Lung (tissue), 12 donors: ENCODE results near the gene FGF12. TPM values are rescaled to one million over a fixed set of nuclear protein-coding genes. Genes with fewer than 3 reads are reported as not detected.
"Not testable (repeated sequence)": the region's sequence is repeated elsewhere in the genome, so short reads cannot be mapped to it uniquely, and the experiment has no call there.

Experiments
- ATAC-seq: fragments of 200-7000 bp; cut with Tn5 transposase; one replicate; pipeline ENCODE4 v1.9.1; 2020; ENCODE audit warnings: moderate number of reproducible peaks; ENCODE audit not compliant: insufficient read depth, low FRiP score
- DNase-seq, 3 donors: peaks; one replicate each; pipeline ENCODE4 v3.0.0-alpha.2; 2013 to 2017
- H3K27ac ChIP-seq, 2 donors: one replicate each; pipeline ENCODE4 v1.5.1; 2013; ENCODE audit warnings: mild to moderate bottlenecking in 2 of 2, moderate library complexity in 2 of 2, control low read depth in 1 of 2, inconsistent platforms in 1 of 2, low read depth in 1 of 2, low read length in 1 of 2
- H3K27me3 ChIP-seq, 3 donors: one replicate each; pipeline ENCODE4 v1.5.1; 2013; ENCODE audit warnings: low read length in 2 of 3; ENCODE audit not compliant: control insufficient read depth in 3 of 3, insufficient read depth in 3 of 3
- H3K36me3 ChIP-seq, 4 donors: one replicate each; pipeline ENCODE4 v1.5.1; 2013; ENCODE audit warnings: low read length in 4 of 4, mild to moderate bottlenecking in 1 of 4, moderate library complexity in 1 of 4; ENCODE audit not compliant: control insufficient read depth in 4 of 4, insufficient read depth in 4 of 4
- H3K4me1 ChIP-seq, 5 donors: one replicate each; pipeline ENCODE4 v1.5.1; 2013; ENCODE audit warnings: low read length in 5 of 5, mild to moderate bottlenecking in 2 of 5, moderate library complexity in 1 of 5; ENCODE audit not compliant: control insufficient read depth in 5 of 5, insufficient read depth in 5 of 5
- H3K4me3 ChIP-seq: one replicate; pipeline ENCODE4 v1.5.1; 2013; ENCODE audit warnings: mild to moderate bottlenecking, control low read depth, moderate library complexity
- H3K9ac ChIP-seq, 2 donors: one replicate each; pipeline ENCODE4 v1.5.1; 2013; ENCODE audit warnings: low read length in 2 of 2, control low read depth in 1 of 2; ENCODE audit not compliant: insufficient read depth in 1 of 2
- H3K9me3 ChIP-seq, 4 donors: one replicate each; pipeline ENCODE4 v1.5.1; 2013; ENCODE audit warnings: low read length in 3 of 4, mild to moderate bottlenecking in 1 of 4, moderate library complexity in 1 of 4; ENCODE audit not compliant: control insufficient read depth in 4 of 4, insufficient read depth in 3 of 4
- WGBS, 2 donors: extraction: QIAGEN DNeasy Blood & Tissue Kit; methylation state at CpG; one replicate each; pipeline ENCODE4 v1.1.7; 2013; 5-methylcytosine and 5-hydroxymethylcytosine counted together
- polyA plus RNA-seq, 2 donors: library from polyadenylated mRNA; stranded (reverse); fragments of 200-250 nt; gene quantifications; one replicate each; pipeline ENCODE4 v1.2.1, GENCODE V29; 2013
- total RNA-seq, 2 donors: library from RNA; depleted of rRNA in 1 of 2; stranded (reverse); fragments of >200 nt in 1 of 2; gene quantifications; one replicate each; pipeline ENCODE4 v1.2.1, GENCODE V29; 2014 to 2021
- TF ChIP-seq, protein P1 (sequence below): IDR thresholded peaks from 2 replicates; pipeline ENCODE4 v1.5.1; 2012; ENCODE audit warnings: mild to moderate bottlenecking; ENCODE audit errors: control extremely low read depth, extremely low read depth
- donor health status: control.
- donor health status: control.
- donor health status: Bipolar disorder and iron deficiency.
- donor health status: healthy.
- donor health status: DM: yes; HTN: yes; CAD: no.

The FGF12 gene
- total and polyA plus RNA-seq, 4 donors, result 0.23 to 6.0 (median 1.7) TPM

GRCh38 chr3:192747145-192747544 is 19.8 kb upstream of the FGF12 start:
- 62 to 81% methylated on average over 1 of the region's 1 CpG for WGBS, 2 donors

DNA sequence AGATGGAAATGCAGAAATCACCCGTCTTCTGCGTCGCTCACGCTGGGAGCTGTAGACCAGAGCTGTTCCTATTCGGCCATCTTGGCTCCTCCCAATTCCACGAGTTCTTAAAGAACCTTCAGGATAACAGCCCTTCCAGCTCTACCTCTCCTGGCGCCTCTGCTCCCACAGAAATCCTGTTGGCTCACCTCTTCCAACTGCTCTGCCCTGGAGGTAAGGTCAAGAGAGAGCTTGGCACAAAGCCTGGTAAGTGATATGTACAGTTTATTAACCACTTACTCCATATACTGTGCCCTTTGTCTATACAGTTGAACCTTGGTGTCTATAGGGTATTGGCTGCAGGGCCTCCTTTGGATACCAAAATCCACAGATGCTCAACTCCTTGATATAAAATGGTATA is 17.8 kb upstream of the FGF12 start:
- no peaks in the 10 kb centered on the region for H3K27me3 ChIP-seq
- 88 to 94% methylated on average over 4 to 7 of the region's 7 CpGs for WGBS, 2 donors
- no peaks in the 10 kb centered on the region for H3K9me3 ChIP-seq
- H3K27ac ChIP-seq, result no peak overlapping the region
- H3K9ac ChIP-seq, result no peak overlapping the region
- H3K36me3 ChIP-seq, result no peaks in the 10 kb centered on the region
- DNase-seq (no peak), ATAC-seq (no peak)
- H3K4me1 ChIP-seq, result no peaks in the 10 kb centered on the region
- TF ChIP-seq, protein P1, sequence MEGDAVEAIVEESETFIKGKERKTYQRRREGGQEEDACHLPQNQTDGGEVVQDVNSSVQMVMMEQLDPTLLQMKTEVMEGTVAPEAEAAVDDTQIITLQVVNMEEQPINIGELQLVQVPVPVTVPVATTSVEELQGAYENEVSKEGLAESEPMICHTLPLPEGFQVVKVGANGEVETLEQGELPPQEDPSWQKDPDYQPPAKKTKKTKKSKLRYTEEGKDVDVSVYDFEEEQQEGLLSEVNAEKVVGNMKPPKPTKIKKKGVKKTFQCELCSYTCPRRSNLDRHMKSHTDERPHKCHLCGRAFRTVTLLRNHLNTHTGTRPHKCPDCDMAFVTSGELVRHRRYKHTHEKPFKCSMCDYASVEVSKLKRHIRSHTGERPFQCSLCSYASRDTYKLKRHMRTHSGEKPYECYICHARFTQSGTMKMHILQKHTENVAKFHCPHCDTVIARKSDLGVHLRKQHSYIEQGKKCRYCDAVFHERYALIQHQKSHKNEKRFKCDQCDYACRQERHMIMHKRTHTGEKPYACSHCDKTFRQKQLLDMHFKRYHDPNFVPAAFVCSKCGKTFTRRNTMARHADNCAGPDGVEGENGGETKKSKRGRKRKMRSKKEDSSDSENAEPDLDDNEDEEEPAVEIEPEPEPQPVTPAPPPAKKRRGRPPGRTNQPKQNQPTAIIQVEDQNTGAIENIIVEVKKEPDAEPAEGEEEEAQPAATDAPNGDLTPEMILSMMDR, result no peak
- no peak overlapping the region for H3K4me3 ChIP-seq

More at GRCh38 chr3:192747145-192747544, 19.8 kb upstream of the FGF12 start:
- Histone ChIP-seq H3K27me3 (no peaks in the 10 kb centered on the region), H3K9ac (no peak overlapping the region), H3K36me3 (no peaks in the 10 kb centered on the region), H3K4me3 (no peak overlapping the region), H3K9me3 (no peaks in the 10 kb centered on the region), H3K4me1 (no peaks in the 10 kb centered on the region), H3K27ac (no peak overlapping the region)
- DNase-seq (no peak), ATAC-seq (no peak)
- TF ChIP-seq, protein P1, result no peak

DNA sequence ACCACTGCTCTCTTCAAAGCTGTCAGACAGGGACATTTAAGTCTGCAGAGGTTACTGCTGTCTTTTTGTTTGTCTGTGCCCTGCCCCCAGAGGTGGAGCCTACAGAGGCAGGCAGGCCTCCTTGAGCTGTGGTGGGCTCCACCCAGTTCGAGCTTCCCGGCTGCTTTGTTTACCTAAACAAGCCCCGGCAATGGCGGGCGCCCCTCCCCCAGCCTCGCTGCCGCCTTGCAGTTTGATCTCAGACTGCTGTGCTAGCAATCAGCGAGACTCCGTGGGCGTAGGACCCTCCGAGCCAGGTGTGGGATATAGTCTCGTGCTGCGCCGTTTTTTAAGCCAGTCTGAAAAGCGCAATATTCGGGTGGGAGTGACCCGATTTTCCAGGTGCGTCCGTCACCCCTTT is 17.3 kb upstream of the FGF12 start:
- H3K9me3 ChIP-seq, H3K9ac ChIP-seq, H3K4me3 ChIP-seq, DNase-seq, H3K36me3 ChIP-seq, ATAC-seq, H3K27ac ChIP-seq, H3K4me1 ChIP-seq, H3K27me3 ChIP-seq: not testable (repeated sequence)
- whole genome bisulfite sequencing, 2 donors, result 60 to 78% methylated on average over 8 to 15 of the region's 19 CpGs

DNA sequence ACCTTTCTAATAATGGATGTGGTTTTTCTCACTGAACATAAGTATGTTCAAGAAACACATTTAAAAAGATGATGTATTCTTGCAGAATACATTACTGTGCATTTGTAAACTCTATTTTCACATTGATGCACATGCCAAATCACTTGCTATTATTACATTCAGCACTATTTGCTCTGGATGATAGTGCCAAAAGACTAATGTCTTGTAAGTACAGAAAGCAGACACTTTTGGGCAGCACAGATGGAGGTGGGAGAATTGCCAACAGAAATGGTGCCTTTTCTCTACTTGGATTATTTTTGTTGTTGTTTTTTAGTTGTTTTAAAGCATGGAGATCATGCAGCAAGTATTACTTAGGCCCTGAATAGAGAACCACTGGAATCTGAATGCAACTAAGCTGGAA is 10.2 kb upstream of the FGF12 start:
- Histone ChIP-seq H3K36me3 (no peaks in the 10 kb centered on the region), H3K4me3 (no peak overlapping the region), H3K9ac (no peak overlapping the region), H3K27me3 (no peaks in the 10 kb centered on the region), H3K27ac (no peak overlapping the region), H3K4me1 (no peaks in the 10 kb centered on the region), H3K9me3 (no peaks in the 10 kb centered on the region)
- TF ChIP-seq, protein P1, result no peak
- DNase-seq (no peak), ATAC-seq (no peak)
